Stimulated activated CD8-positive, alpha-beta memory T cell treated with anti-CD3 and anti-CD28 coated beads, Interleukin-7, amount 100 ng/mL, for 48 hours (primary cell): ENCODE measurements around the gene SEMA5A.

Experiments used
- DNase-seq, 2 donors: peaks; one replicate each; pipeline ENCODE4 v3.0.0-alpha.2; 2020; ENCODE audit warnings: low read depth in 1 of 2; ENCODE audit errors: extremely low read depth in 1 of 2

The SEMA5A gene

DNA sequence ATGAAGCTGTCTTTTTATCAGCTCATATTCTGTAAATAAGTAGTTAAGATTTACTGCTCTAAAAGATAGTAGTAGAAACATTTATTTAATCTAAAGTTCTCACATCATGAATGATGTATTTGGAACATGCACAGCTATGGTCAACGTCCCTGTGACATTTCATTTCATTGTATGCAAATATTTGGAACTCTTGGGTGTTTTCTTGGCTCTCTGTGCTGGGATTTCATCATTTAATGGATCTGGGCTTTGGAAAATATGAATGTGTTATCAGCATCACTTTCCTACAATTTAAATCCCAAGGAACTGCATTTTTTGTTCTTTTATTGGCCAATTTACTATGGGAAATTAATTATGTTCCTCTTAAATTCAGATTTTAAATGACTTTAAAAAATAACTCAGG lies 462.9 kb downstream of the SEMA5A start:
- DNase-seq, result no peak

DNA sequence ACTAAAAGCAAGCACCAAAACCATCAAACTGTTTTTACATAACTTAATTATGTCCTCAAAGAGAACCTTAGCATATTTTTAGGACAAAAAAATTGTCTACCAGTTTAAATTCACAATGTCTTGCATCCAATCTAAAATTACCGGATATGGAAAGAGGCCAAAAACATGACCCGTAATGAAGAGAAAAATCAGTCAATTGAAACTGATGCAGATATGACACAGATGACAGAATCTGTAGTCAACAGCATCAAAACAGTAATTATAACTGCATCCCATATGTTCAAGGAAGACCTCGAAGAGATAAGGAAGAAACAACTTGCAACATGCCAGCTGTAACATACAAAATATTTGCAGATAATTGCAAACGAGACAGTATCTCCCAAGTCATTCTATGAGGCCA lies 473.2 kb downstream of the SEMA5A start:
- no peak for DNase-seq

DNA sequence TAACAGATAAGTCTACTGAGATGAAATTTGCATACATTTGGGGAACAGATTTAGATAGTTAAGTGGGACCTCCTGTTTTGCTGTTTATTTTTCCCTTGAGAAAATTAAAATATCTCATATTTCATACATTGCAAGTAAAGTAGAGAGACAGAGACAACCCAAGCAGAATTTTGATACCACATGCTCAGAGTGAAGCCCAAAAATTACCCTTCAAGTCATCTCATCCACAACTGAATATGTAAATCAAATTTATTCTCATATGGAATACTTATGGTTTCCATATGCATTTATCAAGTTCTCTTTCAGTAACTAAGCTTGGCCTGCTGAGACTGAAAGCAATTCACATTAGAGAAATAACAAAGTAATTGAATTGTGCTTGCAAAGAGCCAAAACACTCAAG lies 474.4 kb downstream of the SEMA5A start:
- DNase-seq, result no peak

DNA sequence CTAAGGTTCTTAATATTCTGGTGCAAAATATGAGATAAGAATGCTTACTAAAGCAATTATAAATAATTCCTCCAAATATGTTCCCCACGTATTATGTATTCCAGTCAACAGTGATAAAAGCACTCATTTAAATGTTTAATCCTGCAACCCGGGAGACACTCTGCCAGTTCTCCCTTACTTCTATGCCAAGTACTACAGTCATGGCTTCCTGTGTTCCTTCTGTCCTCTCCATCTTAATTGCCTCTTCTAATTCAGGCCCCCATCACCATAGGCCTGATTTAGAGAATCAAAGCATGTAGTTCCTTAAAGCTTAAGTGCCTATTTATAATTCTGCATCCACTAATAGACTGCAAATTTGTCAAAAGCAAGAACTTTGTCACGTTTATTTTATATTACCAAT lies 474.8 kb downstream of the SEMA5A start:
- no peak for DNase-seq

DNA sequence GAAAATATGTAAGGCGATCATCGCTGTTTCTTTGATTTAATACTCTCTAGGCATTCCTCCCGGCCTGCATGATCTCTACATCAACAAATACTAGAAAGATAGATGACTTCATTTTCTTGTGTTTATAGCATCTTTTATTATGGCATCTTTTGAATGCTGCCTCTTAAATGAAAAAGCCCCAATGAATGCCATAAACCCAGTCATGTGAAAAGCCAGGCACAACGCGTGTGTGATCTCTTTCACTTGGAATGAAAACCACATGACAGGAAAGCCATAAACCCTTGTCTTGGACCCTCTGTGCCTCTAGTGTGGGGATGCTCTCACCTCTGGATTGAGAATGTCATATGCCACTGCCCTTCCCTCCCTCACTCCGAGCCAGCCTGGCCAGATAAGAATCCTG lies 476.2 kb downstream of the SEMA5A start:
- DNase-seq, result no peak

DNA sequence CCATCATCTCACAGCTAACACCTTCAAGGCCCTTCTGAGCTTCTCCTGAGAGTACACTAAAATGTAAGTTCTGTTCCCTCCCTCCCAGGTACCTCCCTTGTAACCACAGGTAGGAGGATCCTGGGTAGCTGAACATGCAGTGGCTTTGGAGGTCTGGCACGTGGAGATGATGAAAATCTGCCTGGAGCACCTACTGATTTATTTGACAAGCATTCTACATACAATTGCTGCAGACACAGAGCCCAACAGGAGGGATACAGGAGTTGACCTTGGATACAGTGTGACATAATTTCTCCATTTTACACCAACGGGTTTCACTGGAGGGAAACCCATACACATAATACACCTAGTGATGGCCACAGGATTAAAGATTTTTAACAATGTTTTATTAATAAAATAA lies 478.7 kb downstream of the SEMA5A start:
- no peak for DNase-seq

DNA sequence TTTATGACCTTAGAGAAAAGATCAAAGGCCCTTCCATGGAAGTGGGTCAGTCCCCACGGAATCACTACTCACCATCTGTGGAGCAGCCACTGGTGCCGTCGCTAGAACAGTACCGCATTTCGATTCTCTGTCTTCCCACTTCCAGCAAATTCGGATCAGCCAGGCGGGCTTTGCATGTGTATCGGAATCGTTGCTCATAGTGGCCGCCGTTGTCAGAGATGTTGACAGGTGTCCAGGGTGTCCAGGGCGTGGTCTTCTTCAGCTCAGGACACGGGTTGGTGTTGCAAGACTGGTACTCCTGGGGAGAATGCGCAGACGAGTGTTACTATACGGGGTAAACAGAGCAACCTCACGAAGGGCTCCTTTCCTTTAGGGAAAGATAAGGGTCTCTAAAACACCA lies 479.5 kb downstream of the SEMA5A start:
- DNase-seq, result no peak

DNA sequence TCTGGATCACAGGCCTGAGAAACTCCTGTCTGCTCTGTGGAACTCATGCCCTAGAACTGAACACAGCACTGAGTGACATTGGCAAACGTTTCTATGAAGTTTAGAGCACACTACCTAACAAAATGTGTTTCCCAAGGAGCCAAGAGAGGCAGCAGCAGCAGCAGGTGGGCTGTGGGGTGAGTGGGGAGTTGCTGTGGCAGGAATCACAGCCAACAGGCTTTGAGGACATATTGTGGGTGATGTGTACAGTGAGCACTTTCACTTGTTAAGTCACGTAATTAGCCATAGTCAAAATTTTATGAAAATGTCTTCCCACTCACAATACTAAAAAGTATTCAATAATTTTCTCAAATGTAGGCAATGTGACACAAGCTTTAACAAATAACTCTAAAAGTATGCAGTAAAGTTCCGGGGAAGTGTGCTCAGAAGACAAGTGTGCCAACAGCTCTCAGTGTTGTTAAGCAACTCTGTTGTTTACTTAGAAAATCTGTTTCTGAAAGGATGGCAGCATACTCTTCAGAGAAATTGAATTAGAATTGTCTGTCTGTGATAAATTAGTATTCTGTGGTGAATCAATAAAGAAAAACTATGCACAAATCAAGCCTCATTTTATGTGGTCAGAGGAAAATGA lies 482.1 kb downstream of the SEMA5A start:
- no peak for DNase-seq

DNA sequence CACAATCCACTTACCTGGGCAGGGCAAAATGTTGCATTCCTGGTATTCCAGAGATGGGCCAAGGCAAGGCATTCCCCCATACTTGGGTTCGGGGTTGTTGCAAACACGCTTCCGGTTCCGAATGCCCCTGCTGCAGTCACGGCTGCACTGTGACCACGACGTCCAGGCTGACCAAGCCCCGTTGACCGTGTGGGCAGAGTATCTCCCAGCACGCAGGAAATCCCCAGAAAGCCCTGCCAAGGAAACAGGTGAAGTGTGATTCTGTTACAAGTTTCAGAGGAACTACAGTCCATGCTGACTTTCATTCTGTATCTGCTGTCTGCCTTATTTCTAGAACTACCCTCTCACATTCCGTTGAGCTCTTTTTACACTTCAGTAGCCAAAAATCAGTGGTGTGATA lies 483.0 kb downstream of the SEMA5A start:
- no peak for DNase-seq

DNA sequence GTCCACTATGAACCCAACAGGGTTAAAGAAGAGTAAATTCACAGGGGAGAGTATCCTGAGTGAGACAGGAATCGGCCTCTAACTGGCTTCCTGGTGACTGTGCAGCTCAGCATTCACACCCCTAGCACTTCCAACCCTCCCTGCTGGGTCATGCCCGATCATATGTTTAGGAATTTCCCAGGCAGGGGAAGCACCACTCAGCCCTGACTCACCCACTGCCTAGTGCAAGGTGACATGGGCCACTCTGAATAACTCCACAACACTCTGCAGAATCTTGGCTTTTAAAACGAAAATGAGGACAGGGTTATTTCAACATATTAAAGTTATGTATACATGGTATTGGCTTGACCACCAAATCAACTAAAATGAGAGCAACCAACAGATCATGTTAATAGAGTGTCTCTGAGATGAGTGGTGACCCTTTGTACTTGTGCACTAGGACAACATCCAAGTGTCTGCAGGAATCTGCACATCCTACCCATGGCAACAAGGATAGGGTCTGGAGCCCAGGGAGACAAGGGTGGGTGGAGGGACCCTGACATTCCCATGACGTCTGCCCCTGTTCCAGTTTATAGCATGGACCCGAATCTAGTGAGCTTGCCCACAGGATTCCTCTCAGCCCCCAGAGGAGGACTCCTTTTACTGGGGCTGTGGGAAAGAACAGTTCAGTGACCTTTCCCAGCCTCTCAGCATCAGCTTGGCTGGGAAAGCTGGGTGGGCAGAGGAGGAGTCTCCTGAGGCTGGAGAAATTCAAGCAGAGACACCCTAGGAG lies 485.8 kb downstream of the SEMA5A start:
- DNase-seq, result no peak

DNA sequence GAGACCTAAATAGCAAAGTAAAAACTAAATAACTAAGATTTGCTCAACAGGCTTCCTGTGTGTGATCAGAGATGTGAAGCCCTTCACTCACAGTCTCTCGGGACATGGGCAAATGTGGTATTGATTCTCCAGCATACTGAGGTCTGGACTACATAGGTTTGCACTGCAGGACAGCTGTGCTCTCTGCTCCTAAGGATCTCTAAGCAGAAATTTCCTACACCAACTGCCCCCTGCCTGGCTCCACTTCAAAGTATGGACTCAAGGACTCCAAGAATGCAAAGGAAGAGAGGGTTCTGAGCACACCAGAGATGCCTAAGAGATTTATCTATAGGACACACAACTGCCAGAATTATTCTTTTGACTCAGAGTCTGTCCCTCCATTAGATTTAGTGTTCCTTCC lies 487.2 kb downstream of the SEMA5A start:
- DNase-seq, result no peak

DNA sequence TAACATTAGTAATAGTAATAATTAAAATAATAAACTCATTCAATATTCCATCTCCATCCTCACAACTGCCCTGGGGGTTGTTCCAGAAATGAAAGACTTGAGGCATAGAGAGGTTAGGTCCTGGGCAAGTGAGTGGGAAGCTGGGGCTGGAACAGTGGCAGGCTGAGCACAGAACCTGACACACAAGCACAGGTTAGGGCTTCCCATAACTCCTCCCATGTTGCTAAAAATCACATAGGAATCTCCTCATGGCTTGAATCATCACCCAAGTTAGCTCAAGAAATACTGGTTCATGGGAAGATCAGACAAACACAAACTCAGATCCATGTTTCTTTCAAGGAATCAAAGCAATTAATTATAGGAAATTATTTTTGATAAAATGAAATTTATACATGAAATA lies 487.7 kb downstream of the SEMA5A start:
- no peak for DNase-seq

DNA sequence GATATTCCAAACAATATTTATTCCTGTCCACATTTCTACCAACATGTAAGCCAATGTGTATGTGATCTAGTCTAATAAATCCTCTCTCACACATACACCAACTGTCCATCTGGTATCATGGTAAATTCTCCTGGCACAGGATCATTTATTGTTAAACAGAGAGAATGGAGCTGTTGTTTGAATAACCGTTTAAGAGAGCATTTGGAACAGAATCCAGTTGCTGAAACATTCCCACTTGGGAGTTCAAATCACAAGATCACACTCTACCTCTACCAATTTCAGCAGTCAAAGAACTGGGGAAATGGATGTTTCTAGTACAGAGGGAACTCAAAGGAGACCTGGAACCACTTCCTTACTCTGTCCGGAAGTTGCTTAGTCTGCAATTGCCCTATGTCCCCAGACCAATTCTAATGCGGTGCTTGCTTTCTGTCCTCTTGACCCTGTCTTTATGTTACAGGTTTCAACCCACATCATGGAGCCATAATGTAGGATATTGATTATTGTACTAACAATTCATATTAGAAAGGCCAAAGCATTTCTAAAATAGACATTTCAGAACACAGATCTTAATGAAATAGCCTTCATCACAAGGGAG lies 488.4 kb downstream of the SEMA5A start:
- no peak for DNase-seq

DNA sequence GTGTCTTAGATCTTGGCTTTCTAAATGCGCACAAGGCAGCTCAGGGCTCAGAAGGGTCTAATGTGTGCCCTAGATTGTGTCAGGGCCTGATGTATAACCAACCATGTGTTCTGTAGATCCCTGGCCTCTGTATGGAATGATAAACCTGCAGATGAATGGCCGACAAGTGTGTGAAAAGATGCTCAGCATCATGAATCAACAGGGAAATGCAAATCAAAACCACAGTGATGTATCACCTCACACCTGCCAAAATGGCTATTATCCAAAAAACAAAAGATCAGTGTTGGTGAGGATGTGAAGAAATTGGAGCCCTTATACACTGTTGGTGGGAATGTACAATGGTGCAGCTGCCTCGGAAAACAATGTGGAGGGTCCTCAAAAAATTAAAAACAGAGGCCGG lies 489.8 kb downstream of the SEMA5A start:
- DNase-seq, result no peak

DNA sequence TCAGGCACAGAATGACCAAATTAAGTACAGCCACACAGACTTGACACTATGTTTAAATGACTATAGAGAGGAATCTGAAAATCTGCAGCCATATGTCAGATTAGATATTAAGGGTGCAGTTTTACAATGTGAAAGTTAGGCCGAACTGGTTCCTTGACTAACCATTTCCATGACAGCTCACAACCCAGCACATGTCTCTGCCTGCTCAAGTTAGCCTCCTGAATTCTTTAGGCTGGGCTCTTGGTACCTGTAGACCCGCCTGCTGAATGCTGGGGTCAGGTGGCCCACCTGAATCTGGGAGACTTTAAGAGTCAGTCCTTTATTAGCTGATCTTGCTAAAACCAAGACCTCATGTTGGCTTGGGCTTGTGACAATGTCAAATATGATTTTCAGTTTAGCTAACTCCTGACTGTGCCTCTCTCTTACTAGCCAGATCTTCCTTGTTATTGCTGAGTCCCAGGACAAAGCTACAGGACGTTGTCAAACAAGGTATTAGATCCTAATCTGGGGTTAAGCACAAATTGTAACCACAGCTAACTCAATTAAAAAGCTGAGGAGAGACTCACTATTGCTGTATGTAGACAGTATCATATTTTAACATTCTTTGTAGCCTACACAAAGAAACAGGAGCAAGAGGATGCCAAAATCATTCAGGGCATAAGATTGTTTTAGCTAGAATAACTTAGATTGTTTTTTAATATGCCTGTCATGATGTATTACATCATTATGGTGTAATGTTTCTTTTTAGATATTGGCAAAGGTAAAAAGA lies 490.9 kb downstream of the SEMA5A start:
- DNase-seq, result no peak

DNA sequence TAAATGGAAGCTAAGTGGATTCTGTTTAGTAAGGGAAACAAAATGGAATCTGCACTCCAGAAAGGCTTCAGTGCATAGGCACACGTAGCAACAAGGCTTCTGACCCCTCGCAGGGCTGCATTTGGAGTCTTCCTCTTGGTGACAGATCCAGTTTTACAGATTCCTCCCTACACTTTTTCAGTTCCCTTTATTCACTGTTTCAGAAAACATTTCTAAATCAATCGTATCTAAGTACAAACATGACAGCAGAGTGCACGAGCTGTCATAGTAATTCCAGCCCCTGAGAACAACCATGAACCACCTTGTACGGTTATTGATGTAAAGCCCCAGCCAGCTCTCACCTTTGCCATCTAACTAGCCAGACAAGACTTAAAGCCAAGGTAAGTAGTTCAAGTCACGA lies 491.6 kb downstream of the SEMA5A start:
- no peak for DNase-seq

DNA sequence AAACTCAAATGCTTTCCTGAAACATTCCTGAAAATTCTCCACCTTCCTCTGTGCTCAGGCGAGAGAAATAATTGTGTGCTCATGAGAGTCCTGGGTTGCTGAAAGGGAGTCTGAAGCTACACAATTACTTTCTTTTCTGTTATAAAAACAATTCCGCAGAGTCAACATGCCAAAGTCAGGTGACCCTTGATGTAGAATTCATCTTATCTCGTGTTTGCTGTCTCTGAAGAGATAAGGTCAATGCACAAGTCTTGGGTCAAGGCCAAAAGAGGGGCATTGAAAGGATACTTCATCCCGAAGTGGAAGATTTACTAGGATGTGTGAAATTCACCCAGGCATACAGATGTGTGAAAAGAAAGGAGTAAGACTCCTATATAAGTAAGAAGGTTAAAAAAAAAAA lies 493.5 kb downstream of the SEMA5A start:
- DNase-seq, result no peak

DNA sequence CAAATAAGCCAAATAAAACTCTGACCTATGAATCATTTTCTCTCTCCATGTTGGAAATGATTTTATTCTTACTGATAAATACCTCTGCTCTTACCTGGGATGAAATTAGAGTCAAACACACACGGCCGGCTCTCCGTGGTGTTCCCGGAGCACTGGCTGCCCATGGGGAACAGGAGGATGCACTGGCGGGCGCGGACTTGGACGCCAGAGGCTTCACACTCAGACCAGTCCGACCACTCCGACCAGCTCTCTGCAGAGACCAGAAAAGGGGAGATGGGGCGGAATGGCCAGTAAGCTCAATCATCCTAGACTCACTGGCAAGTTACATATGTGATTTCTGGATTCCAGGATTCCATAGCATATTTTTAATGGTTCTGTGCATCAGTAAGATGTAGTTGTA lies 494.1 kb downstream of the SEMA5A start:
- DNase-seq, result no peak

DNA sequence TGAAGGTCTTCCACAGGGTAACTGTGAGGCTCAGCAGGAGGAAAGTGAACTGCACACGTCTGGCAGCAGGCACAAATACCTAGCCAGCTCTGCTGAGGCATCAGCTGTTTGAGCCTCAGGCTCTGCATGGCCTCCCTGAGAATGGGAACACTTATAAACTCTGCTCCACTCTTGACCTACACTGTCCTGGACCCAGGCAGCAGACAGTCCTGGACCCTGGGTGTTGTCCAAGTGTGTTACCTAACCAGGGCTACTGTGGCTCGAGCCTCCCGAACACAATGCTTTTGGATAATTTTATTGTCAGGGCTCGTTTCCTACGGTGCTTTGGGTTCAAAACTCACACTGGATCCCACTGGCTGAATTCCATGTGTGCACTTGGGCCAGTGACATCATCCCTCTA lies 497.9 kb downstream of the SEMA5A start:
- DNase-seq, result no peak

DNA sequence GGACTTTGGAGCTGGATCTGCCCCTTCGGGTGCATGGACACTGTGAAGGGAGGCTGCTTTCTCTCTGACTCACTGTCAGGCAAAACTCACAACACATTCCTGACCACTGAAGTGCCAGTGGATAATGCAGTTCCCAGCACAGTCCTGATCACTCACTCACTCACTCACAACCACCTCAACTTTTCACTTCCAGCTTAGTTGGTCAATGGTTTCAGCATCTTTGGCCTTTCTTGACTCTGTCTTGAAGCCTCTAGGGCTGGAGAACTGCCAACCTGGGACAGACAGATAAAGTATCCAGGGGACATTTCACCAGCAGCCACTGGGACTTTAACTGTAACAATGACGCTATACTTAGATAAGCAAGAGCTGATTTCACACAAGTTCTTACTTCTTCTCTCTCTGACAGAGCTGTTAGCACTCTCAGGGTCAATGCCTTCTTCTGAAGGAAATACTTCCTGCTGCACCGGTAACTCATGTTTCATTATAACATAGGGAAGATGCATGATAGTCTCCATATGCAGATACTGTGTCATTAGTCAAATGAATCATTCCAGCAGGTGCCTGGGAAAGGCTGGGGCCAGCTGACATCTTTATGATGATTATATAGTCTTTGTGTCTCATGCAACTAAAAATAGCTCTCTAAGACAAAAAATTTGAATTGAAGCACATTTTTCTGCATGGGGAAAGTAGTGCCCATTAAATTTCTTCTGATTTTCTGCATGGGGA lies 499.0 kb downstream of the SEMA5A start:
- no peak for DNase-seq

DNA sequence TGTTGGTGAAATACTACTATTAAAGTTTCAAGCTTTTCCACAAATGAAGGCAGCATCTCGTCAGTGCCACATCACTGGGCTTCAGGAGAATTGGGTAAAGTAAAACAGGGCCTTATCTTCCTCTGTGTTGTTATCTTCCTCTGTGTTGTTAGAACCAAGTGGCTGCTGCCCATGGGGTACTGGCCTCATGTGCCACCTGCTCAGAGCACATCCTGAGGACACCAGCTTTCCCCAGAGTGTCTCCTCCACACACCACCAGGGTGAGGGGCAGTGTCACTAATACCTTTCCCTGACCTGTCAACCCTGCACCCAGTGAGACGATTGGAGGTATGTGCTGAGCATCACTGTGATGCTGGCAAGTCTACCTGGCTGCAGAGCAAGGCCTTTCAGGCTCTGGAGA lies 499.9 kb downstream of the SEMA5A start:
- no peak for DNase-seq
